ENCODE measurements around the gene OSBPL5.
"Not testable (repeated sequence)": the region's sequence is repeated elsewhere in the genome, so short reads cannot be mapped to it uniquely, and the experiment has no call there.

Gene OSBPL5

GRCh38 chr11:3182462-3182852, 17.3 kb upstream of the OSBPL5 start:
- in situ Hi-C loops (cut with MboI; ENCODE audit: low sequenced_read_pairs): no loop called here

DNA sequence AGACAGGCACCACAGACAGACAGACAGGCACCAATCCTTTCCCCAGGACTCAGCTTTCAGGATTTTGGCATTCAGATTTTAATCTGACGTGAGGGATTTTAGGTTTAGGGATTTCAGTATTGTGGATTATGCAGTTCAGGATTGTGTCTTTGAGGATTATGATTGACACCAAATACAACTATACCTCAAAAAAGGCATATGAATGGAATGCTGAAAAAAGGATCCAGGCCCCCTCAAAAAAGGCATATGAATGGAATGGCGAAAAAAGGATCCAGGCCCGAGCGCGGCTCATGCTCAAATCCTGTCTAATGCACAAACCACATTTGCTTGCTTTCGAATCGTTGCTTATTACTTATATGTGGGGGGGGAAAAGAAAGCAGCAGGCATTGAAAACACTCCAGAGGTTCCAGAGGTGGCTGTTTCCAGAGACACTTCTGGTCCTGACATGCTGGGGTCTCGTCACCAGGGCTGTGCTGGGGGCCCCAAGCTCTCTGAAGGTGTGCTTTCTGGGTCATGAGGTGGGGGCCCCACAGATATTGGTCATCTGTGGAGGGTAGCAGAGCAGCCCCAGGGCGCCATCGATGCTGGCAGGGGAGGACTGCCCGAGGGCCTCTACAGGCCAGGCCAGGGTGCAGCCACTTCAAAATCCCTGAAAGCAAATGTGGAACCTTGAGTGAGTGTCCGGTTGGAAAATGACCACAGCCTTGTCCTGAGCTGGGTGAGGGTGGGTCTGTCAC, 16.8 kb upstream of the OSBPL5 start:
- in situ Hi-C loops (cut with MboI; ENCODE audit: low sequenced_read_pairs): no loop called here

- in situ Hi-C loops (cut with MboI; ENCODE audit: low sequenced_read_pairs): no loop called here
Observed at GRCh38 chr11:3180869-3181268, 15.8 kb upstream of the OSBPL5 start.

- in situ Hi-C loops (cut with MboI; ENCODE audit: low sequenced_read_pairs): no loop called here
Observed at GRCh38 chr11:3178349-3178748, 13.2 kb upstream of the OSBPL5 start.

GRCh38 chr11:3177931-3178330, 12.8 kb upstream of the OSBPL5 start:
- in situ Hi-C loops (cut with MboI; ENCODE audit: low sequenced_read_pairs): no loop called here

GRCh38 chr11:3176487-3176886, 11.4 kb upstream of the OSBPL5 start:
- in situ Hi-C loops (cut with MboI; ENCODE audit: low sequenced_read_pairs): no loop called here

DNA sequence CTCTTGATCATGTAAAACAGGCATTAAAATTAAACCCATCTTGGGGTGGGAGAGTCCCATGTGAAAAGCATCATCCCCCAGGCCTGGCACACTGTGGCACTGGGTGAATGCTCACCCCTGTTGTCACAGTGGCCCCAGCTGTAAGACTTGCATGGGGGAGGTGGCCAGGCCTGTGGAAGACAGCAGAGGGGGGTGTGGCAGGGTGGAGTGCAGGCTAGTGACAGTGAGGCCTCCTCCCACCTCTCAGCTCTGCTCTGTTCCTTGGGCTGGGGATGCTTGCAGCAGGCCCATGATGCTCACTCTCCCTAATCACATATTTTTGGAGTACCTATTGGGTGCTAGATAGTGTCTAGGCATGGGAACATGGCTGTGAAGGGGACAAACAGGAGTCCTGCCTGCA, 10.1 kb upstream of the OSBPL5 start:
- in situ Hi-C loops (cut with MboI; ENCODE audit: low sequenced_read_pairs): no loop called here

GRCh38 chr11:3174387-3174786, 9.3 kb upstream of the OSBPL5 start:
- in situ Hi-C loops (cut with MboI; ENCODE audit: low sequenced_read_pairs): no loop called here

DNA sequence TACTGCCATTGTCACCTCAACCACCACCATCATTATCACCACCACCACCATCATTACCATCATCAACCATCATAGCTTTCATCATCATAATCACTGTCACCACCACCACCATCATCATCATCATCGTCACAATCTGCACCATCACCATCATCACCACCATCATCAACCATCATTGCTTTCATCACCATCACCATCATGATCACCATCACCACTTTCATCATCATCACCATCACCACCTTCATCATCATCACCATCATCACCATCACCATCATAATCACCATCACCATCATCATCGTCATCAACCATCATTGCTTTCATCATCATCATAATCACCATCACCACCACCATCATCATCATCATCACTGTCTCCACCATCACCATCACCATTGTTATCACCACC, 8.7 kb upstream of the OSBPL5 start:
- in situ Hi-C loops (cut with MboI; ENCODE audit: low sequenced_read_pairs): no loop called here

- in situ Hi-C loops (cut with MboI; ENCODE audit: low sequenced_read_pairs): no loop called here
Observed at GRCh38 chr11:3171931-3172560, 6.9 kb upstream of the OSBPL5 start.

DNA sequence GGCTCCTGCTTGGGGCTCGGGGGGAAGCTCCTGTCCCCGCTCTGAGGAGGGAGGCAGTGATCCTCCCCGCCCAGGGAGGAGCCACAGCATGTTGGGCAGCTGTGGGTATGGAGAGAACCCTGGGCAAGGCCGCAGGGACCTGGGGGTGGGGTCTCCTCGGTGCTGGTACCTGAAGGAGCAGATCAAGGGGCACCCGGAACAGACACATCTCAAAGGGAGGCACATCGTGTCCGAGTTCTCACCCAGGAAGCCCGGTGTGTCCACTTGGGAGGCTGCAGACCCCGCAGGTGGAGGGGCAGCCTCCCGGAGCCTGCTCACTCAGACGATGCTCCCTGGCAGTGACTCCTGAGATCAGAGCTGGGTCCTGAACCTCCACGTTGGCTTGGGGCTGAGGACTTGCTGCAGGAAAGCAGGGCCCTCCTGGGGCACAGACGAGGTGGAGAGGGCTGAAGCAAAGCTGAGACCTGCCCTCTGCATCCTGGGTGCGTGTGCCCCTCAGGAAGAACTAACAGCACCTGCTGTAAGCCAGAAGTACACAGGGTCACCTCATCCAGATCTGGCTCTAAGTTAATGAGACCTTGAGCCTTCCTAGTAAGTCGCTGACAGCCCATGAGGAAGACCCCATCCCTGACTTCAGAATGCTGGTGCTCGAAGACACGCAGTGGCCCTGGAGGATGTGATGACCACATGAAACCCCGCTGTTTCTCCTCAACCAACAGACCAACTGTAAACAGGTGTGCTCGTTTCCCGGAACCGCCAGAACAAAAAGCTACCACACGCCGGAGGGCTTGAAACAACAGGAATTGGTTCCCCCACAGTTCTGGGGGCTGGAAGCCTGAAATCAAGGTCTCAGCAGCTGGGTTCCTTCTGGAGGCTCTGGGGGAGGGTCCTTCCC, 5.9 kb upstream of the OSBPL5 start:
- in situ Hi-C loops (cut with MboI; ENCODE audit: low sequenced_read_pairs): no loop called here

GRCh38 chr11:3170044-3170755, 5.1 kb upstream of the OSBPL5 start:
- in situ Hi-C loops (cut with MboI; ENCODE audit: low sequenced_read_pairs): no loop called here

DNA sequence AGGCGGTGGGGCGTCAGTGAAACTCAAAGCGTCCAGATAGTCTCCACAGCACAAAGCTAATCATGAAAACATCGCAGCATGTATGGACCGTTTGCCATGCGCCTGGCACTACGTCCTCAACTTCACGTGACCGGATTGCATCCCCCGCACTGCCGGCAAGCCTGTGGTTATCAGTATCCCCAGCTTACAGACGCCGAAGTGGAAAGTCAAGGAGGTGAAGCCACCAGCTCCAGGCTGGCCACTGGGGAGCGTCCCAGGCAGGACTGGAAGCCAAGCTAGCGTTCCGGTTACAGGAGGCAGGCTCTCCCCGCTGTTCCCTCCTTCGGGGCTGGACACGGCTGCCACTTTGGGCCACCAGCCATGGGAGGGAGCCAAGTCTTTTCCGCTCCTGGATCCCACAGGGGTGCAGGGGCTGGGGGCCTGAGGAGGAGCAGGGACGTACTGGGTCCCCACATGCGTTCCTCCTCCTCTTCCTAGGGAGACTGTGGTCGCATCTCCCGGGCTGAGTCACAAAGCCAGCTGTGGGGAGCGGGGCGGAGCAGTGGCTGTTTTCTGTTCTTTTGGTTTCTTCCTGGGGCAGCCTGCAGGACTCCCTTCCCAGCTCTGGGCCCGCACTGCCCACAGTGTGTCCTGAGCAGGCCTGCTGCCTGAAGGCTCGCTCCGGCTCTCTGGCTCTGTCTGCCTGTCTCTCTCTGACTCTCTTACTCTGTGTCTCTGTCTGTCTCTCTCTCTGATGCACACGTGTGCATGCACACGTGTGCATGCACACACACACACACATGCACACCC, 4.3 kb upstream of the OSBPL5 start:
- in situ Hi-C loops (cut with MboI; ENCODE audit: low sequenced_read_pairs): no loop called here

DNA sequence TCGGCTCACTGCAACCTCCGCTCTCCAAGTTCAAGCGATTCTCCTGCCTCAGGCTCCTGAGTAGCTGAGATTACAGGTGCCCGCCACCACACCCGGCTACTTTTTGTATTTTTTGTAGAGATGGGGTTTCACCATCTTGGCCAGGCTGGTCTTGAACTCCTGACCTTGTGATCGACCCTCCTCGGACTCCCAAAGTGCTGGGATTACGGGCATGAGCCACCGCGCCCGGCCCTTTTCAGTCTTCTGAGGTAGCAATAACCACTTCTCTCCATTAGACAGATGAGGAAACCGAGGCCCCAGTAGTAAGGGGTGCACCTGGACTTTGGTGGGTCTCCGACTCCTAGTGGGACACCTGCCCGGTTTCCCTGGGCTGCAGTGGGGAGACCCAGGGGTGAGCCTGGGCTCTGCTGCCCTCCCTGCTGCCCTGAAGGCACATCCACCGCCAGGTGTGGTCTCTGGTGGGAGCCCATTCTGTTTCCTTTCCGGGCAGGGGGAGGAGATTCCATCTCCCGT, 3.7 kb upstream of the OSBPL5 start:
- in situ Hi-C loops (cut with MboI; ENCODE audit: low sequenced_read_pairs): not testable (repeated sequence)

DNA sequence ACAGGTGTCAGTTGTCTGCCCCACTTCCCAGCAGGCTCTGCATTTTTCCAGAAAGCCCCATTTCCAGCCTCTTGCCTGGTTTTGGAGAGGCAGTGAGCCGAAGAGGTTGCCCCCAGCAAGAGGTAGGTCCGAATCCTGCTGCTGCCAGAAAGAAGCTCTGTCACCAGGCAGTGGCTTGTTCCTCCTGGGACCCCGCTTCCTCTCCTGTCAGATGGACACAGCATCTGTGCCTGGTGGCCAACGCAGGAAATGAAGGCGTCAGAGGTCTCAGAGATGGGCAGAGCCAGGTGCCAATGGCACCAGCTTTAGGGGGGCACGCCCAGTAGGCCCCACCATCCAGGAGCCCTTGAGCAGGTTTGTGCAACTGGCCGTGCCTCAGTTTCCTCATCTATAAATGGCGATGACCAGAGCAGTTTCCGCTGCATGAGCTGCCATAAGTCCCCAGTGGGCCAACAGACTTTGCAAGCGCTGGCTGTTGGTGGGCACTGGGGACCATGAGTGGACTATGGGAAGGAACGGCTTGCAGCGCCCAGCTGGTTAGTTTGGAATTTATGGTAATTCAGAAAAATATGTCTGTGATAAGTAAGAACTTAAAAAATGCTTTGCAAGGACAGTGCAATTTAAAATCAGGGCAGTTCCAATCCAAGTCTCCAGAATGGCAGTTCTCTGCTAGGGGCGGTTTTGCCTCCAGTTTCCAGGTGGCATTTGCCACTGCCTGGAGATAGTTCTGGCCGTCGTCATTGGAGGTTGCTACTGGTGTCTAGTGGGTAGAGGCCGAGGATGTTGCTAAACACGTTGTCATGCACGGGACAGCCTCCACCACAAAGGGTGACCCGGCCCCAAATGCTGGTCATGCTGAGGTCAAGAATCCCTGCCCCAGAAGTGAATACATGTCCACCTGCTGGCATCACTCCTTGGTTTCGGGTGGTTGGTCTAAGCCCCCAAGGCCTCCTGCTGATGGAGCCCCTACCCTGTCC, 2.3 kb upstream of the OSBPL5 start:
- in situ Hi-C loops (cut with MboI; ENCODE audit: low sequenced_read_pairs): no loop called here

- in situ Hi-C loops (cut with MboI; ENCODE audit: low sequenced_read_pairs): no loop called here
Observed at GRCh38 chr11:3166268-3167142, 1.4 kb upstream of the OSBPL5 start.

GRCh38 chr11:3165916-3166267, 782 bp upstream of the OSBPL5 start:
- in situ Hi-C loops (cut with MboI; ENCODE audit: low sequenced_read_pairs): no loop called here

DNA sequence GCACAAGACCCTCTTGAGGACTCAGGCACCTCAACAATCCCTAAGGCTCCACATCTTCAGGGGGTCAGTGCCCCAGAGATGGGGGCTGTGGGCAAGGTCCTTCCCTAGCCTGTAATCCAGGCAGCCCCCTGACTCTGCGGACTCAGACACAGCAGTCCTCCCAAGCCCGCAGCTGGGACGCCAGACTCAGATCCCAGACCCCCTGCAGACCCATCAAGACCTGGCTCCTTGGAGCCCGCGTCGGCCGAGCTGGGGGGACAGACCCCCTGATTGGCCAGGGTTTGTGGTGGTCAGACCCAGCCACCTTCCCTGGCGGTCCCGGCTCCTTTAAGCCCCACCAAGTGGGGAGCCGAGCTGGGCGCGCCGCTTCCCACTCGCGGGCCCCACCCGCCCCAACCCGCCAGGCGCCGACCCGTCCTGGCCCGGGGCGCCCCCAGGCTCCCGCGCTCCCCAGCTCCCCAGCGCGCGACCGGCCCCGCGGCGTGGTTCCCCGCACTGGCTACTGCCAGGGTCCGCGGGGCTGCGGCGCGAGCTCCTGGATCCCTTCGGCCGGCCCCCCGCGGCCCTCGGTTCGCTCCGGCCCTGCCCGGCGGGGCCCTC, 458 bp downstream of the OSBPL5 start:
- in situ Hi-C loops (cut with MboI; ENCODE audit: low sequenced_read_pairs): no loop called here

Data from HL-60/S4 (cell line).